Gastrocnemius medialis (tissue), 4 donors: ENCODE measurements around the gene BLCAP. TPM values are rescaled to one million over a fixed set of nuclear protein-coding genes. Genes with fewer than 3 reads are reported as not detected.
"Not testable (repeated sequence)": the region's sequence is repeated elsewhere in the genome, so short reads cannot be mapped to it uniquely, and the experiment has no call there.

Experiments
- ATAC-seq, 2 donors: fragments of 150-250 bp; one replicate each; pipeline ENCODE4 v1.9.1; 2016
- DNase-seq, 2 donors: peaks; one replicate each; pipeline ENCODE4 v3.0.0-alpha.2; 2019
- H3K27ac ChIP-seq, 4 donors: fragments of 200-600 bp; sonication (generic); 1 replicate in 1 of 4; 2 replicates in 3 of 4; pipeline ENCODE4 v1.5.1; 2016 to 2018; ENCODE audit warnings: mild to moderate bottlenecking in 2 of 4, moderate library complexity in 1 of 4
- H3K27me3 ChIP-seq, 3 donors: fragments of 200-600 bp; sonication (generic) in 2 of 3; 1 replicate in 1 of 3; 2 replicates in 2 of 3; pipeline versions ENCODE4 v1.5.1 to v1.6.0; 2016 to 2019; ENCODE audit warnings: mild to moderate bottlenecking in 1 of 3, moderate library complexity in 1 of 3
- H3K36me3 ChIP-seq, 2 donors: fragments of 200-600 bp; sonication (generic) in 1 of 2; one replicate each; pipeline ENCODE4 v1.5.1; 2017 to 2018
- H3K4me1 ChIP-seq, 2 donors: fragments of 200-600 bp; sonication (generic) in 1 of 2; one replicate each; pipeline ENCODE4 v1.5.1; 2016 to 2017; ENCODE audit warnings: mild to moderate bottlenecking in 2 of 2
- H3K4me3 ChIP-seq, 4 donors: fragments of 200-600 bp; sonication (generic) in 3 of 4; 1 replicate in 1 of 4; 2 replicates in 3 of 4; pipeline ENCODE4 v1.5.1; 2016 to 2019; ENCODE audit warnings: mild to moderate bottlenecking in 2 of 4
- H3K9me3 ChIP-seq, 3 donors: fragments of 200-600 bp; sonication (generic) in 2 of 3; 1 replicate in 1 of 3; 2 replicates in 2 of 3; pipeline ENCODE4 v1.5.1; 2016 to 2019
- CTCF ChIP-seq, 5 experiments: fragments of 450-650 bp in 3 of 5; fragments of 200-600 bp in 2 of 5; sonication (generic) in 2 of 5; IDR thresholded peaks in 4 of 5; conservative IDR thresholded peaks in 1 of 5; 1 replicate in 4 of 5; 2 replicates in 1 of 5; pipeline ENCODE4 v1.5.1; 2016 to 2019; ENCODE audit warnings: antibody characterized with exemption in 5 of 5, mild to moderate bottlenecking in 3 of 5, moderate library complexity in 3 of 5
- POLR2A ChIP-seq, 2 donors: fragments of 450-650 bp; IDR thresholded peaks; one replicate each; pipeline ENCODE4 v1.6.1; 2017; ENCODE audit warnings: antibody characterized with exemption in 2 of 2, mild to moderate bottlenecking in 2 of 2, moderate library complexity in 2 of 2
- in situ Hi-C, 4 donors: fragments of 200-750 bp; cut with MboI; loops; one replicate each; pipeline versions ENCODE4 v1.15.0 to v1.8.0; 2017; ENCODE audit warnings: low sequenced_read_pairs in 4 of 4
- intact Hi-C: fragments of 100-400 bp; cut with DNase I; formaldehyde crosslinking; loops from one replicate; pipeline ENCODE4 v1.15.1; 2023; ENCODE audit warnings: low total_unique reads
- total RNA-seq, 4 donors: library from RNA; depleted of rRNA; stranded (reverse); fragments of >200 nt; gene quantifications; one replicate each; pipeline versions ENCODE4 v1.1.0 to v1.2.3, GENCODE V29; 2016

The BLCAP gene
- total RNA-seq, 4 donors from 2014 or later, result 222 to 583 (median 280) TPM

DNA sequence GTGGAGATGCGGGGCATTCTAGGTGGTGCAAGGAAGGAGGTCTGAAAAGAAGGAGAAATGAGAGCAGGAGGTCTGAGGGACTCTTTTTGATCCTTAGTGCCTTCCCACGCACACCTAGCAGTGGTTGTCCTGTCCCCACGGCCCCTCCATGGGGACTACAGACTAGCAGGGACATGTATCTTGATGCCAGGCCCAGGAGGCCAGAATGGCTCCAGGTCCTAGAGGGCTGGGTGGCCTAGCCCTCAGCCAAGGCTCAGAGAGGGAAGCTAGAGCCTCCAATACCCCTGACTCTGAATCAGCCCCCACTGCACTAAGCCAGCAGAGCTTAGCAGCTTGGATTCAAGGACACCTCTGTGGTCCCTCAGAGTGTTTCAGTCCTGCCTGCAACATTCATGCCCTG is 16.7 kb upstream of the BLCAP start:
- intact Hi-C loops (no loop called here), in situ Hi-C loops (loop anchor here in 1 of 4 donors (25.0 kb wide), 1 partner anchor 157 kb away; no protein-coding TSS in a partner anchor)
- no peak overlapping the region for H3K4me3 ChIP-seq
- no peaks in the 10 kb centered on the region for H3K27me3 ChIP-seq
- H3K27ac ChIP-seq, result no peak overlapping the region
- no peaks in the 10 kb centered on the region for H3K9me3 ChIP-seq
- no peak for TF ChIP-seq CTCF (IDR thresholded peaks at IDR 0.05 in 4 of 5, conservative IDR thresholded peaks at IDR 0.05 in 1 of 5)
- TF ChIP-seq POLR2A (IDR thresholded peaks at IDR 0.05), result no peak
- H3K36me3 ChIP-seq, result no peaks in the 10 kb centered on the region
- ATAC-seq (no peak), DNase-seq (no peak)
- H3K4me1 ChIP-seq, result peaks cover 0 to 2% of the 10 kb centered on the region in 2 donors

- in situ Hi-C loops, result loop anchor here in 1 of 4 donors (25.0 kb wide), 1 partner anchor 157 kb away; no protein-coding TSS in a partner anchor
- TF ChIP-seq POLR2A (IDR thresholded peaks at IDR 0.05) (no peak), CTCF (IDR thresholded peaks at IDR 0.05 in 4 of 5, conservative IDR thresholded peaks at IDR 0.05 in 1 of 5) (no peak)
- no peaks in the 10 kb centered on the region for H3K27me3 ChIP-seq
- peaks cover 0 to 2% of the 10 kb centered on the region in 2 donors for H3K4me1 ChIP-seq
- intact Hi-C loops, result no loop called here
- ATAC-seq, result no peak
- DNase-seq, result no peak
- no peaks in the 10 kb centered on the region for H3K9me3 ChIP-seq
- no peak overlapping the region for H3K27ac ChIP-seq
- no peak overlapping the region for H3K4me3 ChIP-seq
- H3K36me3 ChIP-seq, result no peaks in the 10 kb centered on the region
Measured at GRCh38 chr20:37543828-37544227, 16.2 kb upstream of the BLCAP start.

- Histone ChIP-seq H3K4me3 (no peak overlapping the region), H3K27ac (no peak overlapping the region), H3K4me1 (peaks cover 0 to 2% of the 10 kb centered on the region in 2 donors), H3K9me3 (no peaks in the 10 kb centered on the region), H3K27me3 (no peaks in the 10 kb centered on the region), H3K36me3 (no peaks in the 10 kb centered on the region)
- ATAC-seq, result no peak
- intact Hi-C loops (no loop called here), in situ Hi-C loops (loop anchor here in 1 of 4 donors (25.0 kb wide), 1 partner anchor 155 kb away; no protein-coding TSS in a partner anchor)
- no peak for TF ChIP-seq CTCF (IDR thresholded peaks at IDR 0.05 in 4 of 5, conservative IDR thresholded peaks at IDR 0.05 in 1 of 5)
- TF ChIP-seq POLR2A (IDR thresholded peaks at IDR 0.05), result no peak
- DNase-seq, result no peak
Measured at GRCh38 chr20:37542281-37542680, 14.6 kb upstream of the BLCAP start.

DNA sequence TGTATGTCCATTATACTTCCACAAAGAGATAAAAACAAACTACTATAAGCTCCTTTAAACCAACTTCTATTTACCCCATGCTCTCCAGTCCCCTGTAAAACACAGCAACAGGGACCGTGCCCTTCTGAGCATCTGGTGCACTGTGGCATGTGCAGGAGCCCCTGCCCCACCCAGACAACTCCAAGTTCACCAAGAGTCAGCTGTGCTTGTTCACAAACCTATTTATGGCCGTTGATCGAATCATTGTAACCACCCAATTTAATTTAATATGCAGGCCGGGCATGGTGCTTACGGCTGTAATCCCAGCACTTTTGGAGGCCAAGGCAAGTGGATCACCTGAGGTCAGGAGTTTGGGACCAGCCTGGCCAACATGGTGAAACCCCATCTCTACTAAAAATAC is 13.7 kb upstream of the BLCAP start:
- Histone ChIP-seq H3K9me3 (no peaks in the 10 kb centered on the region), H3K36me3 (no peaks in the 10 kb centered on the region), H3K27me3 (no peaks in the 10 kb centered on the region), H3K27ac (no peak overlapping the region), H3K4me1 (peaks cover 0 to 2% of the 10 kb centered on the region in 2 donors), H3K4me3 (no peak overlapping the region)
- no peak for TF ChIP-seq POLR2A (IDR thresholded peaks at IDR 0.05)
- TF ChIP-seq CTCF (IDR thresholded peaks at IDR 0.05 in 4 of 5, conservative IDR thresholded peaks at IDR 0.05 in 1 of 5), result no peak
- intact Hi-C loops (no loop called here), in situ Hi-C loops (loop anchor here in 1 of 4 donors (25.0 kb wide), 1 partner anchor 154 kb away; no protein-coding TSS in a partner anchor)
- no peak for ATAC-seq
- no peak for DNase-seq

DNA sequence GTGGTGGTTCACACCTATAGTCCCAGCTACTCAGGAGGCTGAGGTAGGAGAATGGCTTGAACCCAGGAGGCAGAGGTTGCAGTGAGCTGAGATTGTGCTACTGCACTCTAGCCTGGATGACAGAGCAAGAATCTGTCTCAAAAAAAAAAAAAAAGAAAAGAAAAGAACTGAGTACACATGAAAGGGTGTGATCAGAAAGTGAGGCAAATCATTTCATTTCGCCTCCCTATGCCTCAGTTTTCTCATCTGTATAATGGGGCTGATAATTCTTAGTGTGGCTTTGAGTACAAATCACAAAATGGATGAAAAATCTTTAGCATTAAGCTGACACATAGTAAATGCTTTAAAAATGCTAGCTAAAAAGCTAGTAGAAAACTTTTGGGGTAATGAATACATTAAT is 13.2 kb upstream of the BLCAP start:
- ATAC-seq, intact Hi-C loops, H3K4me3 ChIP-seq, H3K36me3 ChIP-seq, H3K27me3 ChIP-seq, DNase-seq, H3K9me3 ChIP-seq, H3K4me1 ChIP-seq, H3K27ac ChIP-seq: not testable (repeated sequence)
- in situ Hi-C loops, result loop anchor here in 1 of 4 donors (25.0 kb wide), 1 partner anchor 154 kb away; no protein-coding TSS in a partner anchor
